HG02588 (cell line): Measurements from ENCODE around the gene EFHD2.
"Not testable (repeated sequence)": the region's sequence is repeated elsewhere in the genome, so short reads cannot be mapped to it uniquely, and the experiment has no call there.

Experiments used
- ATAC-seq: cut with Tn5 transposase; IDR thresholded peaks from one replicate; pipeline ENCODE4 v1.9.1; 2021; ENCODE audit warnings: mild to moderate bottlenecking, moderate library complexity; ENCODE audit not compliant: unreplicated experiment

EFHD2 gene

GRCh38 chr1:15409388-15410222, at the start of gene EFHD2:
EFHD2 (plus strand) TSS chr1:15409888; CDS start chr1:15409972, 84 bp downstream.
- peak; percentile 76 for ATAC-seq

GRCh38 chr1:15360700-15361099, 49.0 kb upstream of the EFHD2 start:
- ATAC-seq: no peak

DNA sequence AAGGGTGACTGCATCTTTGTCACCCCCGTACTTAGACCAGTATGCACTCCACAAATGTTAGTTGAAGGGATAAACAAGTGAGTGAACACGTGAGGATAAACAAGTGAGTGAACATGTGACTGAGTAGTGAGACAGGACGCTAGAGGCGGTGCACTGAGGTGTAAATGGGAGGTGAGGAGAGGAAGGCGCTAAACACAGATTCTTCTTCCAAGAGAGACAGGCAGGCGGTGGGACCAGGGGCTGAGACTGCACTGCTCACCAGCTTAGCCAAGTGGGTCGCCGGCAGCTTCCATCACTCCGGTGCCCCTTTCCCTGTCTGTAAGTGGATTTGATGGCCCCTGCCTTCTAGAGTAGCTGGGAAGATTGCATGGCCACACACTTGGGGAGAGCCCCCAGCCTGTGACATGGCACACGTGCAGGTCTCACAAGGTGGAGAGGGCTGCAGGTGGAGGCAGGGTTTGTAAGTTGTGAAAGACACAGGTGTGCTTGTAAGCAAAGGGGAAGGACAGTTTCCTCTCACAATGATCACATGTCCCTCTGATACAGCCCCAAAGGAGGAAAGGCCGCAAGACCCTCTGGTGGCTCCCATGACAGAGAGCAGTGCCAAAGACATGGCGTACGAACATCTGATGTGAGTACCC, 47.5 kb upstream of the EFHD2 start:
- ATAC-seq: no peak

GRCh38 chr1:15362737-15363128, 47.0 kb upstream of the EFHD2 start:
- no peak for ATAC-seq

- no peak for ATAC-seq
Measured at GRCh38 chr1:15364740-15365139, 44.9 kb upstream of the EFHD2 start.

DNA sequence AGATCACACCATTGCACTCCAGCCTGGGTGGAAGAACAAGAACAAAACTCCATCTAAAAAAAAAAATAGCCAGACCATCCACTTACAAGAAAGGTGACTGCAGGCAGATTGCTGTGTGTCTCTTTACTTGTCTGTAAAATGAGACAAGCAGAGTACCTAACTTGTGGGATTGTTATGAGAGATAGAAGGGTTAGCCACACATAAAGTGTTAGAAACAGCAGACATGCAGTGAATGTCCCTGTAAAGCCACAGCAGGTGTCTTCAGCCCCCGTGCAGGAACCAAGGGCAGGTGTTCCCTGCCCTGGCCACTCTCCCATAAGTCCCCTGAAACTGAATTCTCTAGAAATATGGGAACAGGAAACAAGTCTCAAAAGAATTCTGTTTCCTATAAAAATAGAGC, 40.8 kb upstream of the EFHD2 start:
- ATAC-seq: no peak

GRCh38 chr1:15370268-15370667, 39.4 kb upstream of the EFHD2 start:
- ATAC-seq: no peak

- no peak for ATAC-seq
Measured at GRCh38 chr1:15370781-15371520, 38.7 kb upstream of the EFHD2 start.

DNA sequence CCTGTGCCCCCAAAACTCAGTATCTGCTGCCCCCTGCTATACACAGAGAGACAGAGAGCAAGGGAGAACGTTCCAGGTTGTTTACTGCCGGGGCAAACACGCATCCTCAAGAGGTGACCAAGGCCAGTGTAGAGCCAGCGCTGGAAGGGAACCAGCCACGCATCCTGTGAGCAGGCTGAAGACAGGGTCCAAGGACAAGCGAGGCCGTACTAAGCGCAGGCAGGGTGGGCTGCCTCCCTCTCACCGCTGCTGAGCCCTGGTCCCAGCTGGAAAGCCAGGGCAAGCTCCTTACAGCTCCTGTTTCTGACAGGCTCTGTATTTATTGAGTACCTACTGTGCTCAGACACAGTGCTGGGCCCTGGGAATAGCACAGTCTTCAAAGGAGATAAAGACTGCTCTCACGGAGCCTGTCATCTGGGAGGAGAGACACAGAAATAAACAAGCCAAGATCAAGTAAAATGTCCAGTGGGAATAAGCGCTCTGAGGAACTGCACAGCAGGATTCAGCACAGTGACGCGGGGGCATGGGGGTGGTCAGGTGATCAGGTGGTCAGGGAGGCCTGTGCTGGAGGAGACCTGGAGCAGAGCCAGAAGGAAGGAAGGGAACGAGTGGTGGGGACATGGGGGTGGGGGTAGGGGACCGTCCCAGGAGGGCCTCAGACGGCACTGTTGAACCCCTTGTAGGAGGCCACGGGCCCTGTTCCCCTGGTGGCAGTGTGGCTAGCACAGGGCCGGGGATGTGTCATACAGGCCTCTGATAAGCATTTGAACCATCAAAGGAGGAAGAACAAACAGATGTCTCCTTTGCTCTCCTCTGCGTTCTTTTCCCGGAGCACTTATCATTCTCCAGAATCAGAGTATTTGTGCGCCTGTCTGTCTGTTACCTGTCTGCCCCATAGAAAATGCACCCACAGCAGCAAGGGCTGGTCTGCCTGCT, 37.8 kb upstream of the EFHD2 start:
- ATAC-seq: no peak

DNA sequence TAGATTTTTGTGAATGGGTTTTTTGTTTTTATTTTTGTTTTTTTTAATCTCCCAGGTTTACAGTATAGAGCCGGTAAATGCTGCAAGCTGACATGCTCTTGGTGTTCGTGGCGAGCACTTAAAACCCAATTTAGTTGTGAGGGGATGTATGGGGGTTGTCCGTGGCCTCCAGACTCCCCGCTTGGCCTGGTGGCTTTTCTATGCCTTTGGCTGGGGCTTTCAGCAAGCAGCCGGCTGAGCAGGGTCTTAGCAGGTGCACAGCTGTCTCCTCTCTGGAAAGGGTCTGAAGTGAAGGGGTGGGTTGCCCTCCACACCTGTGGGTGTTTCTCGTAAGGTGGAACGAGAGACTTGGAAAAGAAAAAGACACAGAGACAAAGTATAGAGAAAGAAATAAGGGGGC, 31.0 kb upstream of the EFHD2 start:
- ATAC-seq: no peak

- ATAC-seq: not testable (repeated sequence)
Measured at GRCh38 chr1:15379151-15379550, 30.5 kb upstream of the EFHD2 start.

- ATAC-seq: no peak
Measured at GRCh38 chr1:15380601-15381508, 28.8 kb upstream of the EFHD2 start.

DNA sequence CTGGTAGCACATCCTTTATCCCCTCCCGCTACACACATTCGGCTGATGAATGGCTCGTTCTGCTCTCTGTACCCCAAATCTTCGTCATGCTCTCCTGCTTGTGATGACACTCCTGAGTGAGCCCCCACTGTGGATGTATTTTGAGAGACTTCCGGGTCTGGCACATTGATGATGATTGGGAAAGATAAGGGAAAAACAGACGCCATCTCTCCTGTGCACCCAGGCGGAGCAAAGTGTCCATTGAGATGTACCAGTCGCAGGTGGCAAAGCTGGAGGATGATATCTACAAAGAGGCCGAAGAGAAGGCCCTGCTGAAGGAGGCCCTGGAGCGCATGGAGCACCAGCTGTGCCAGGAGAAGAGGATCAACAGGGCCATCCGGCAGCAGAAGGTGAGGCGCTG, 27.9 kb upstream of the EFHD2 start:
- no peak for ATAC-seq

DNA sequence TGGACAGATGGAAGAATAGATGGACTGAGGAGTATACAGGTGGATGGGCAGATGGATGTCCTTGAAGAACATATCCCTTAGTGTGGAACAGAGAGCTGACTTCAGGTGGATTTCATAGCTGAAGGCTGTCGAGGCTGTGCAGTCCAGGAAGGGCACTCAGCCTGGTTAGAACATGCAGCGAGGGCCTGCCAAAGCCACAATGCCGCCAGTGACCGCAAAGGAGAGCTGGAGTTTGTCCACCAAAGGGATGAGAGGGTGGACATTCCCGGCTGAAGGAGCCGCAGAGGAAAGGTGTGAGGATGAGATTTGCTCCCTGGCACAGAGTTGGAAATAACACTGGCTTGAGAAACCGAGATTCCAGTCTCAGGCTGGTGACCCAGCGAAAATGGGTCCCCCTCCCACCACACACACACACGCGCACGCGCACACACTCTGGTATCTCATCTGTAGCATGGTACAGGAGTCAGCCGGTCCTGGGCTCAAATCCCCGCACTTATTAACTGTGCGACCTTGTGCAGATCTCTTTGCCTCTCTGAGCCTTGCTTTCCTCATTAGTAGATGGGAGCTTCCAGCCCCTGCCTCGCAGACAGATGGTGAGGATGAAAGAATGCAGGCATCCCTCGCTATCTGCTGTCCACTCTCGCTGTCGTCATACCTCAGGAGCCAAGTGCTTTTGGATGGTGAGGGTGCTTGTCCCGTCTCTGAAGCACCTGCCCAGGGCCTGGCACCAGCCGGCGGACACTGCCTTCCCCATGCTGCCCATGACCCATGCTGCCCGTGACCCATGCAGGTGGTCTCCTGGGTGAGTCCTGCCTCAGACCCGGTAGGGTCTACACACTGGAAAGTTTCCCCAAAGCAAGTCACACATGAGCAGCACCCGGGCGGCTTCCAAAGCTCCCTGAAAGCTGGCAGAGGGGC, 26.8 kb upstream of the EFHD2 start:
- no peak for ATAC-seq

DNA sequence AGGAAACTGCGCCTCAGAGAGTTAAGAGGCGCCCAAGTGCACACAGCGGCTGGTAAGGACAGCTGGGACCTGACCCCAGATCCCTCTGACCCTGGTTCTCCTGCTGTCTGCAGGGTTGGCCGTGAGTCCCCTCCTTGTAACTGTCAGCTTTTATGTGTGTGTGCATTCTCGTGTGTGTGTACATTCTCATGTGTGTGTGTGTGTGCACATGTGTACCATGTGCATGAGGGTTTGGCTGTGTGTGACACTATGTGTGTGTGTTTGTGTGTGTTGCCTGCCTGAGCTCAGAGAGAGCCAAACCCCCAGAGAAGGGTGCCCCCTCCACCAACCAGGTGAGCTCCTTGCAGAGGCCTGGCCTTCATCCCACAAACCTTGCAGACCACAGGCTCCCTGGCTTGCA, 25.9 kb upstream of the EFHD2 start:
- ATAC-seq: no peak

- ATAC-seq: no peak
Measured at GRCh38 chr1:15384301-15384901, 25.3 kb upstream of the EFHD2 start.

- no peak for ATAC-seq
Measured at GRCh38 chr1:15385420-15385819, 24.3 kb upstream of the EFHD2 start.

GRCh38 chr1:15386164-15386749, 23.4 kb upstream of the EFHD2 start:
- ATAC-seq: no peak
